ENCODE measurements around the gene PSD4. TPM values are rescaled to one million over a fixed set of nuclear protein-coding genes. Genes with fewer than 3 reads are reported as not detected.

Gene PSD4
- polyA plus RNA-seq (2011; rRNA removed) (5.4 and 6.7 TPM in 2 replicates), polyA plus RNA-seq (2017; fragmentation: RNase III; extraction: RNeasy Plus Mini Kit Qiagen cat#74134 plus additional on column Dnase treatment) (13.9 to 21.6 TPM (median 21.1 TPM) in 3 replicates), polyA minus RNA-seq (2011; rRNA and poly(A)+ RNA removed) (8.2 and 8.3 TPM in 2 replicates)
- polyA plus RNA-seq (2012; cell fraction: cytosol; rRNA removed) = 4.3 and 5.3 TPM in 2 replicates
- polyA plus RNA-seq (2012; cell fraction: nucleus; rRNA removed) = 5.9 and 6.1 TPM in 2 replicates

DNA sequence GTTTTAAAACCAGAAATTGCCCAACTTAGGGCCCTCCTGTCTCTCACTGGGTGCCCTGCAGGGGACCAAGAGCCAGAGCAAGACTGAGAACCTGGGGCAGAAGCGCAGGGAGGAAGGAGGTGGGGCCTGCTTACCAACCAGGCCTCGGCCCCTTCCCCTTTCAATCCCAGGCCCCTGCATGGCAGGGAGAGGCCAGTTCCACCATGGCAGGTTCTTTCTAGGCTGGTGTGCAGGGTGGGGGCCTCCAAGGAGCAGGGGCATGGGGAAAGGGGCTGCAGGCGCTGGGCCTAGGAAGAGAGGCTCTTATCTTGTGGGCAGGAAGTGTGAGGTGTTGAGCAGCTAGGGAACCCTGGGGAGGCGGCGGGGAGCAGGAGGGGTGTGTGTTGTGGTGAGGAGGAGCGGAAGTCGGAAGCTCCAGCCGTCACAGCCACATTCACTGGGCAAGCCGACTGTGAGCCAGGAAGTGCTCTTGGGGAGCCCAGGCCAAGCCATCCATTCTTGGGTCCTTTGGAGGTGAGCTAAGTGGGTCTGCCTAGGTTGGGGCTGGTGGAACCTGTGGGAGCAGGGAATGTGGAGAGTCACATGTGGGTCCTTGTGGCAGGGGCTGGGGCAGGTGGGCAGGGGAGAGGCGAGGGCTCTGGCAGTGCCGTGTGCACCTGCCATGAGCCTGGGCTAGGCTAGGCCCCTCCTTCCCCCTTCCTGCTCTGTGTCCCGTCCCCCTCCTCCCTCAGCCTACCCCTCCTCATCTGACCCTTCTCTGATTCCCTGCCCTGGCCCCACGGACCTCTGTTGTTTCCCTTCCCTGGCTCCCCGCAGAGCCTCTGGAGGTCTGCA lies at the start of gene PSD4:
TSS of gene PSD4 (plus strand) at position 430 of the 834 bp plus-strand sequence. CDS start 8,486 bp downstream, outside the sequence.
- no peak for FAIRE-seq
- WGBS (ENCODE audit: missing lambda C conversion rate) = 83% methylated on average over 14 of the region's 14 CpGs
- Histone ChIP-seq H3K27ac (no peak within 1 kb of the TSS), H3K4me3 (no peak within 1 kb of the TSS), H3K4me2 (no peak within 1 kb of the TSS), H3K9me3 (no peaks in the 10 kb centered on the region), H3K4me1 (no peaks in the 10 kb centered on the region)
- POLR2A ChIA-PET = interaction anchor here (0.7 kb wide), 1 partner anchor 87 kb away, joined by 3 read pairs; no protein-coding TSS in a partner anchor
- TF ChIP-seq SMC3 (IDR thresholded peaks at IDR 0.05) = no peak
- TF ChIP-seq CEBPB (IDR thresholded peaks at IDR 0.05) = no peak
- TF ChIP-seq CHD4 (IDR thresholded peaks at IDR 0.05; ENCODE audit: borderline replicate concordance) = no peak
- TF ChIP-seq SREBF2 (IDR thresholded peaks at IDR 0.05) = no peak
- TF ChIP-seq, protein P1, sequence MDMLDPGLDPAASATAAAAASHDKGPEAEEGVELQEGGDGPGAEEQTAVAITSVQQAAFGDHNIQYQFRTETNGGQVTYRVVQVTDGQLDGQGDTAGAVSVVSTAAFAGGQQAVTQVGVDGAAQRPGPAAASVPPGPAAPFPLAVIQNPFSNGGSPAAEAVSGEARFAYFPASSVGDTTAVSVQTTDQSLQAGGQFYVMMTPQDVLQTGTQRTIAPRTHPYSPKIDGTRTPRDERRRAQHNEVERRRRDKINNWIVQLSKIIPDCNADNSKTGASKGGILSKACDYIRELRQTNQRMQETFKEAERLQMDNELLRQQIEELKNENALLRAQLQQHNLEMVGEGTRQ (IDR thresholded peaks at IDR 0.05) = no peak
- no peak for DNase-seq (ENCODE audit: low read depth in 1 of 2, low spot score in 1 of 2)
- CTCF ChIA-PET = interaction anchor here (0.5 to 6.3 kb wide), 8 partner anchors 8 to 217 kb away, joined by 3 to 41 read pairs (median 4); no protein-coding TSS in a partner anchor
- no peak for ATAC-seq

DNA sequence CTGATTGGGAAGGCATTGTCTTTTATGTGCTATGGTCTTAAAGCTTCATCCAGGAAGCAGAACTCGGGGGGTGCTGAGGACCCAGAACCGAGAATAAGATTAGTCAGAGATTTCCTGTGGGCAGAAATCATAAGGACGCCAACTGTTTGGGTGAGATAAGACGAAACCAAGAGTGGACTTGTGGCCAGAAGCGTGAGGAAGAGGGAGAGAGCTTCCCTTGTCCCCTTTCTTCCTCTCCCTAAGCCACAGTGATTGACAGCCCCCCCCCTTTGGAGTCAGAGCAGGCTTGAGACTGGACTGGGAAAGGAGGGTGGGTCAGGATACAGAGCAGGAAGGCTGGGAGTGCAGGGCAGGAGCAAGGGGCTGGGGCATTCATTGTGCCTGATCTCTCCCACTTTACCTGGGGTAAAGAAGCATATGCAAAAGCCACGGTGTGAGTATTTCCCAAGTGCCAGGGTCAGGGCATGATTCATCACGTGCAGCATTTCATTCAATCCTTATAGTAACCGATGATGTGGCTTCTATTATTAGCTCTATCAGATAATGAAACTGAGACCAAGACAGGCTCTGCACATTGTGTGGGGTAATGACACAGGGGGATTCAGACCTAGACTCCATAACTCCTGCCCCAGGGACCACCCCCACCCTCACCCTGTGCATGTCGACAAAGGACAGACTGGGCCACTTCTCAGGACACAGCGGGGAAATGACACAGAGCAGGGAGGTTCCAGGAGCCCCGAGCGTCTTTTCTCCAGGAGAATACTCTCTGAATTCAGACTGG lies 49.4 kb upstream of the PSD4 start:
- ChIA-PET POLR2A (no interaction called here), CTCF (interaction anchor here (1.0 to 6.5 kb wide), 2 partner anchors 13 to 39 kb away, joined by 4 to 65 read pairs; no protein-coding TSS in a partner anchor)
- 44% methylated on average over 12 of the region's 12 CpGs for WGBS (ENCODE audit: missing lambda C conversion rate)

DNA sequence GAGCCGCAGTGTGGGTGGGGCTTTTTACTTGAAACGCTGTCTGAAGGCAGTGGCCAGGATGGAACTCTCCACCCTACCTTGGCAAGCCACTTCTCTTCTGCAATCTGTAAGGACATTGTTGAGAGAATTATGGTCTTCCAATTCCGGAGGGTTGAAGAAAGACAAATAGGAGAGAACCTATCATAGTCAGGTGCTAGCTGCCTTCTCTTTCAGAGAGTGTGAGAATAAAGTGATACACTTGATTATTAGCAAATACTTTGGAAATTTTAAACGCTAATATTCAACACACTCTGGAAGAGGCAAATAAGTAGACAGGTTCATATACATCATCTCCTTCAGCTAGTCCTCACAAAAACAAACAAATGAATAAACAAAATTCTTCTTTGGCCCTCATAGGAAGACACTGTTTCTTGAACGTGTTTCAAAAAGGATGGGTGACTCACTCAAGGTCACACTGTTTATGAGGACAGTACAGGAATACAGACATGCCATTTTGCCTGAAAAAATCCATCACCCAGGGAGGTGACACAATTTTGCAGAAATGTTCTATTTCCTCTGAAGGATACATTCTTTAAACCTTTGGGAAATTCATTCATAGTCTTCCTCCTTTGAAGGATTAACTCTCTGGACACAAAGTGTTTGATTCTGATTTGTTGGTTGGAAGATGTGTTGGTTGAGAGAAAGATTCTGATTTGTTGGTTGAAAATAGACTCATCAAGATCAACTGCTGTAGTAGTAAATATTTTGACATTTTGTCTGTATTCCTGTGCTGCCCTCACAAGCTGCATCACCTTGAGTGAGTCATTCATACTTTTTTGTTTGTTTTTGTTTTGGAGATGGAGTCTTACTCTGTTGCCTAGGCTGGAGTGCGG lies 48.6 kb upstream of the PSD4 start:
- TF ChIP-seq CHD4 (IDR thresholded peaks at IDR 0.05; ENCODE audit: borderline replicate concordance) (no peak), FOSL2 (IDR thresholded peaks at IDR 0.05) (no peak), FOSL2 (CRISPR knock-in tag; IDR thresholded peaks at IDR 0.05) (peak; percentile 7; the same call in 1 of the 2 replicates)
- no peaks in the 10 kb centered on the region for H3K9me3 ChIP-seq
- H3K4me2 ChIP-seq = peak overlapping the region; percentile 35
- WGBS (ENCODE audit: missing lambda C conversion rate) = 35% methylated on average over 6 of the region's 6 CpGs
- POLR2A ChIA-PET = no interaction called here
- H3K27ac ChIP-seq = no peak overlapping the region
- ATAC-seq (no peak), FAIRE-seq (no peak), DNase-seq (ENCODE audit: low read depth in 1 of 2, low spot score in 1 of 2) (no peak)
- CTCF ChIA-PET = interaction anchor here (1.0 to 6.5 kb wide), 3 partner anchors 13 to 265 kb away, joined by 4 to 65 read pairs (median 4); no protein-coding TSS in a partner anchor
- H3K4me3 ChIP-seq = no peak overlapping the region
- peaks cover 15% of the 10 kb centered on the region for H3K4me1 ChIP-seq

More for the DNA sequence above, 49.4 kb upstream of the PSD4 start:
- ATAC-seq (peak; percentile 12 to 54; a peak in 3 of 6 replicates), DNase-seq (ENCODE audit: low read depth in 1 of 2, low spot score in 1 of 2) (no peak), FAIRE-seq (no peak)
- TF ChIP-seq RFX5 (IDR thresholded peaks at IDR 0.05) = peak; percentile 67; the same call in 1 of the 2 replicates
- TF ChIP-seq BHLHE40 (IDR thresholded peaks at IDR 0.05; ENCODE audit: low read depth, low read length) = 0 out of 2 replicates have a peak, but pooled peaks have one; percentile 27
- TF ChIP-seq FOSL2 (IDR thresholded peaks at IDR 0.05) = no peak
- no peak for TF ChIP-seq FOSL2 (CRISPR knock-in tag; IDR thresholded peaks at IDR 0.05)
- Histone ChIP-seq H3K4me1 (peaks cover 15% of the 10 kb centered on the region), H3K4me3 (no peak overlapping the region), H3K4me2 (peak overlapping the region; percentile 35), H3K27ac (no peak overlapping the region), H3K9me3 (no peaks in the 10 kb centered on the region)

DNA sequence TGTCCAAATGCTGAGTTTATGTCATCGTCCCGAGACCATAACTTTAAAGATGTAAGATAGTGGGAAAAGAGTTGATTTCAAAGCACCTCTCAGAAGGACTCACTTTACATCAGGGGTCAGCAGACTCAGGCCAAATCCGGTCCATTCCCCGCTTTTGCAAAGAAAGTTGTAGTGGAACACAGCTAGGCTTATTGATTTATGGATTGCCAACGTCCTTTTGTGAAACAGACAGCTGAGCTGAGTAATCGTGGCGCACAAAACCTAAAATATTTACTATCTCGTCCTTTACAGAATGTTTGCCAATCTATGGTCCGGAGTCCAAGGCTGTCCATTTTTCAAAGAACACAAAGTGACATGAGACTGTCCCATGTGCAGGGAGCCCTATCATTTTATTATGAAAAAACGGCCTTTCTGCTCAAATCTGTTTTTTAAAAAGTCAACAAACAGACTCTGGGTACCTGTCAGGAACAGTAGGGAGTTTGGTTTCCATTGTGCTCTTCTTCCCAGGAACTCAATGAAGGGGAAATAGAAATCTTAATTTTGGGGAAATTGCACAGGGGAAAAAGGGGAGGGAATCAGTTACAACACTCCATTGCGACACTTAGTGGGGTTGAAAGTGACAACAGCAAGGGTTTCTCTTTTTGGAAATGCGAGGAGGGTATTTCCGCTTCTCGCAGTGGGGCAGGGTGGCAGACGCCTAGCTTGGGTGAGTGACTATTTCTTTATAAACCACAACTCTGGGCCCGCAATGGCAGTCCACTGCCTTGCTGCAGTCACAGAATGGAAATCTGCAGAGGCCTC lies 46.7 kb upstream of the PSD4 start, which contains the start of gene IL1RN:
TSS of gene IL1RN (plus strand) at position 754 of the 801 bp plus-strand sequence. CDS start at position 781, 27 bp downstream.
- ChIA-PET POLR2A (no interaction called here), CTCF (interaction anchor here (1.3 to 6.5 kb wide), 3 partner anchors 11 to 263 kb away, joined by 3 to 65 read pairs (median 4); no protein-coding TSS in a partner anchor)
- Histone ChIP-seq H3K27ac (no peak within 1 kb of the TSS), H3K4me3 (no peak within 1 kb of the TSS), H3K4me2 (no peak within 1 kb of the TSS), H3K9me3 (no peaks in the 10 kb centered on the region), H3K4me1 (peaks cover 15% of the 10 kb centered on the region)
- TF ChIP-seq NFE2L2 (conservative IDR thresholded peaks at IDR 0.05; ENCODE audit: low read length) = no peak
- TF ChIP-seq HDAC2 (IDR thresholded peaks at IDR 0.05) = no peak
- TF ChIP-seq POLR2AphosphoS2 (conservative IDR thresholded peaks at IDR 0.05; ENCODE audit: low read length) = no peak
- WGBS (ENCODE audit: missing lambda C conversion rate) = 78% methylated on average over 16 of the region's 16 CpGs
- ATAC-seq (no peak), DNase-seq (ENCODE audit: low read depth in 1 of 2, low spot score in 1 of 2) (no peak), FAIRE-seq (no peak)

All from A549 (cell line).